SK-N-MC (cell line): Measurements from ENCODE around the gene KAT6B.

Experiments
- EZH2 ChIP-seq: fragments of 200-600 bp; sonication (generic); IDR thresholded peaks from one replicate; pipeline ENCODE4 v1.6.1; 2017; ENCODE audit warnings: antibody characterized with exemption
- FOXP2 ChIP-seq: optimal IDR thresholded peaks from 2 replicates; pipeline ENCODE3; 2011; ENCODE audit warnings: mild to moderate bottlenecking, moderate library complexity; ENCODE audit not compliant: insufficient read depth; ENCODE audit errors: extremely low read length, control extremely low read depth
- POLR2AphosphoS5 ChIP-seq: IDR thresholded peaks from 2 replicates; pipeline ENCODE4 v1.6.1; 2012; ENCODE audit warnings: mild to moderate bottlenecking, low read depth, low read length, borderline replicate concordance

- TF ChIP-seq POLR2AphosphoS5, result no peak
- no peak for TF ChIP-seq EZH2
- TF ChIP-seq FOXP2, result no peak
Observed at GRCh38 chr10:74874649-74875048, 48.2 kb downstream of the KAT6B start.
